PFSK-1 (cell line): ENCODE results near the gene SIX3.

Source experiments
- SIN3A ChIP-seq: IDR thresholded peaks from 2 replicates; pipeline ENCODE4 v1.6.1; 2012; ENCODE audit warnings: mild to moderate bottlenecking, low read length, moderate library complexity, borderline replicate concordance; ENCODE audit not compliant: insufficient read depth
- TF ChIP-seq, protein P1 (sequence below), 2 experiments: IDR thresholded peaks; 2 replicates each; pipeline versions ENCODE4 v1.6.1 to v1.8.0; 2011 to 2012; ENCODE audit warnings: low read depth in 2 of 2, low read length in 2 of 2, control low read depth in 1 of 2, inconsistent platforms in 1 of 2, mild to moderate bottlenecking in 1 of 2, moderate library complexity in 1 of 2; ENCODE audit not compliant: insufficient read depth in 1 of 2

DNA sequence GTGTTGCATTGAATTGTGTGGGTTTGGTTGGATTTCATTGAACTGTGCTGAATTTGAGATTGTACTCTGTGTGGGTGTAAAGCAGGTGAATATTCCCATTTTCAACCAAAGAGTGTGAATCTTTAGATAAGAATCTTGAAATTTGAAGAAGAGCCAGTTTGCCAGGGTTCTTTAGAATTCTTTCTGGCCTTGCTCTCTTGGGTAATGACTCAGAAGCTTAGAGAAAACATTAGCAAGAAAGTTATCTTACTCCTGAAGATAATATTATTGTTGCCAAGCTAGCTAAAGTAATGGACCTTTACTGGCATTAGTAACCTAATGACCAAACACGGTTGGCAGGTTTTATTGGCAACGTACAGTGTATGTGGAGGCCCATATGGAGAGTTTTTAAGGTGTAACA is 46.4 kb upstream of the SIX3 start:
- TF ChIP-seq, protein P1, sequence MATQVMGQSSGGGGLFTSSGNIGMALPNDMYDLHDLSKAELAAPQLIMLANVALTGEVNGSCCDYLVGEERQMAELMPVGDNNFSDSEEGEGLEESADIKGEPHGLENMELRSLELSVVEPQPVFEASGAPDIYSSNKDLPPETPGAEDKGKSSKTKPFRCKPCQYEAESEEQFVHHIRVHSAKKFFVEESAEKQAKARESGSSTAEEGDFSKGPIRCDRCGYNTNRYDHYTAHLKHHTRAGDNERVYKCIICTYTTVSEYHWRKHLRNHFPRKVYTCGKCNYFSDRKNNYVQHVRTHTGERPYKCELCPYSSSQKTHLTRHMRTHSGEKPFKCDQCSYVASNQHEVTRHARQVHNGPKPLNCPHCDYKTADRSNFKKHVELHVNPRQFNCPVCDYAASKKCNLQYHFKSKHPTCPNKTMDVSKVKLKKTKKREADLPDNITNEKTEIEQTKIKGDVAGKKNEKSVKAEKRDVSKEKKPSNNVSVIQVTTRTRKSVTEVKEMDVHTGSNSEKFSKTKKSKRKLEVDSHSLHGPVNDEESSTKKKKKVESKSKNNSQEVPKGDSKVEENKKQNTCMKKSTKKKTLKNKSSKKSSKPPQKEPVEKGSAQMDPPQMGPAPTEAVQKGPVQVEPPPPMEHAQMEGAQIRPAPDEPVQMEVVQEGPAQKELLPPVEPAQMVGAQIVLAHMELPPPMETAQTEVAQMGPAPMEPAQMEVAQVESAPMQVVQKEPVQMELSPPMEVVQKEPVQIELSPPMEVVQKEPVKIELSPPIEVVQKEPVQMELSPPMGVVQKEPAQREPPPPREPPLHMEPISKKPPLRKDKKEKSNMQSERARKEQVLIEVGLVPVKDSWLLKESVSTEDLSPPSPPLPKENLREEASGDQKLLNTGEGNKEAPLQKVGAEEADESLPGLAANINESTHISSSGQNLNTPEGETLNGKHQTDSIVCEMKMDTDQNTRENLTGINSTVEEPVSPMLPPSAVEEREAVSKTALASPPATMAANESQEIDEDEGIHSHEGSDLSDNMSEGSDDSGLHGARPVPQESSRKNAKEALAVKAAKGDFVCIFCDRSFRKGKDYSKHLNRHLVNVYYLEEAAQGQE (IDR thresholded peaks at IDR 0.05; ENCODE audit: insufficient read depth in 1 of 2, low read depth in 2 of 2, low read length in 2 of 2): no peak
- TF ChIP-seq SIN3A: no peak
